B cell (primary cell): ENCODE results near the gene MYCL. TPM values are rescaled to one million over a fixed set of nuclear protein-coding genes. Genes with fewer than 3 reads are reported as not detected.

Experiments used
- ATAC-seq: fragments of 200-7000 bp; cut with Tn5 transposase; one replicate; pipeline ENCODE4 v1.10.0; 2021; ENCODE audit warnings: low read depth, mild to moderate bottlenecking, moderate number of reproducible peaks, moderate library complexity
- CTCF ChIA-PET: fragments of 350-600 bp; sonication (Branson Sonifier 250); formaldehyde crosslinking; loops from one replicate; lab custom pipeline; 2021; ENCODE audit warnings: antibody characterized with exemption, inconsistent platforms; lab: Charles Lee
- POLR2A ChIA-PET: fragments of 350-600 bp; sonication (Branson Sonifier 250); formaldehyde crosslinking; loops from one replicate; lab custom pipeline; 2021; ENCODE audit warnings: antibody characterized with exemption; lab: Charles Lee
- DNase-seq: peaks from one replicate; pipeline ENCODE4 v3.0.0; 2013
- H2AFZ ChIP-seq: 2 replicates; pipeline ENCODE4 v1.6.1; 2012; ENCODE audit warnings: mild to moderate bottlenecking, low read depth, low read length; ENCODE audit not compliant: insufficient read depth, poor library complexity, severe bottlenecking
- H3K27ac ChIP-seq, 2 donors: 1 replicate in 1 of 2; 2 replicates in 1 of 2; pipeline ENCODE4 v1.5.1; 2012 to 2013; ENCODE audit warnings: low read length in 2 of 2, mild to moderate bottlenecking in 2 of 2, moderate library complexity in 1 of 2
- H3K27me3 ChIP-seq, 4 experiments: fragments of 200-600 bp in 1 of 4; sonication (generic) in 1 of 4; replicated peaks in 1 of 4; 1 replicate in 2 of 4; 2 replicates in 2 of 4; pipeline versions ENCODE4 v1.6.1 to v1.7.0; 2013 to 2016; ENCODE audit warnings: low read length in 3 of 4, mild to moderate bottlenecking in 2 of 4, mixed read lengths in 1 of 4, moderate library complexity in 1 of 4; ENCODE audit not compliant: insufficient read depth in 4 of 4, control insufficient read depth in 3 of 4; ENCODE audit errors: control extremely low read depth in 1 of 4
- H3K36me3 ChIP-seq, 2 experiments: replicated peaks in 1 of 2; 1 replicate in 1 of 2; 2 replicates in 1 of 2; pipeline versions ENCODE4 v1.6.1 to v1.7.1; 2013; ENCODE audit warnings: low read length in 1 of 2; ENCODE audit not compliant: insufficient read depth in 2 of 2, control insufficient read depth in 1 of 2; ENCODE audit errors: control extremely low read depth in 1 of 2, extremely low read depth in 1 of 2
- H3K4me1 ChIP-seq, 2 donors: fragments of 200-600 bp in 1 of 2; sonication (generic) in 1 of 2; 1 replicate in 1 of 2; 2 replicates in 1 of 2; pipeline versions ENCODE4 v1.5.1 to v1.6.1; 2013 to 2017; ENCODE audit warnings: low read length in 2 of 2; ENCODE audit not compliant: control insufficient read depth in 2 of 2, insufficient read depth in 2 of 2
- H3K4me2 ChIP-seq: replicated peaks from 2 replicates; pipeline ENCODE3; 2012; ENCODE audit warnings: mild to moderate bottlenecking, low read depth, low read length; ENCODE audit not compliant: poor library complexity, severe bottlenecking
- H3K4me3 ChIP-seq, 5 experiments: fragments of 200-600 bp in 1 of 5; sonication (generic) in 1 of 5; 1 replicate in 3 of 5; 2 replicates in 2 of 5; pipeline versions ENCODE4 v1.5.1 to v1.7.0; 2011 to 2016; ENCODE audit warnings: low read length in 4 of 5, mild to moderate bottlenecking in 4 of 5, low read depth in 2 of 5, control low read depth in 1 of 5, moderate library complexity in 1 of 5; ENCODE audit not compliant: insufficient read depth in 1 of 5; ENCODE audit errors: control extremely low read depth in 1 of 5, extremely low read depth in 1 of 5
- H3K79me2 ChIP-seq: fragments of 200-600 bp; sonication (generic); one replicate; pipeline ENCODE4 v1.6.0; 2016; ENCODE audit warnings: low read length; ENCODE audit not compliant: control insufficient read depth, insufficient read depth
- H3K9ac ChIP-seq: fragments of 200-600 bp; sonication (generic); 2 replicates; pipeline ENCODE4 v1.6.1; 2017; ENCODE audit warnings: mild to moderate bottlenecking, low read length, moderate library complexity
- H3K9me3 ChIP-seq, 3 donors: one replicate each; pipeline versions ENCODE4 v1.6.1 to v1.7.1; 2013; ENCODE audit warnings: low read length in 2 of 3; ENCODE audit not compliant: control insufficient read depth in 2 of 3, insufficient read depth in 1 of 3; ENCODE audit errors: control extremely low read depth in 1 of 3
- H4K20me1 ChIP-seq: 2 replicates; pipeline ENCODE4 v1.6.0; 2012; ENCODE audit warnings: mild to moderate bottlenecking, low read length; ENCODE audit not compliant: insufficient read depth, control insufficient read depth, poor library complexity, severe bottlenecking
- H3K27ac Mint-ChIP-seq: one replicate; pipeline ENCODE4 v1.8.0; 2021; ENCODE audit warnings: mixed read lengths
- H3K27me3 Mint-ChIP-seq: one replicate; pipeline ENCODE4 v1.8.0; 2021; ENCODE audit warnings: mixed read lengths
- H3K4me1 Mint-ChIP-seq: one replicate; pipeline ENCODE4 v1.8.0; 2021; ENCODE audit warnings: mixed read lengths
- H3K4me3 Mint-ChIP-seq: one replicate; pipeline ENCODE4 v1.8.0; 2021; ENCODE audit warnings: mixed read lengths
- H3K9me3 Mint-ChIP-seq: one replicate; pipeline ENCODE4 v1.8.0; 2022; ENCODE audit warnings: mixed read lengths; ENCODE audit not compliant: insufficient read depth
- CTCF ChIP-seq: fragments of 200-600 bp; IDR thresholded peaks from one replicate; pipeline ENCODE4 v1.8.0; 2022; ENCODE audit warnings: antibody characterized with exemption, mild to moderate bottlenecking
- EZH2 ChIP-seq: IDR thresholded peaks from 2 replicates; pipeline ENCODE4 v1.6.1; 2012; ENCODE audit warnings: borderline replicate concordance, low read depth, mild to moderate bottlenecking, moderate library complexity, low read length; ENCODE audit not compliant: insufficient read depth, poor library complexity, severe bottlenecking
- WGBS: methylation state at CpG from one replicate; pipeline ENCODE4 v1.1.5; 2013; ENCODE audit warnings: missing lambda C conversion rate; ENCODE audit not compliant: insufficient coverage; 5-methylcytosine and 5-hydroxymethylcytosine counted together
- intact Hi-C: fragments of 100-400 bp; cut with micrococcal nuclease; formaldehyde crosslinking; loops from one replicate; pipeline ENCODE4 v1.10.0; 2022
- polyA plus RNA-seq: library from polyadenylated mRNA; depleted of rRNA; stranded (reverse); fragments of >200 nt; gene quantifications from 2 replicates; pipeline ENCODE4 v1.2.3, GENCODE V29; 2012
- total RNA-seq, 2 donors: library from RNA; stranded (reverse); fragments of 120-200 nt in 1 of 2; gene quantifications; 1 replicate in 1 of 2; 2 replicates in 1 of 2; pipeline versions ENCODE4 v1.2.3 to v1.2.4, GENCODE V29; 2013 to 2022

Gene MYCL
- total and polyA plus RNA-seq, 2 donors (not counting 1 experiment from before 2014, with no cell fraction given): 0.03 to 0.62 TPM

DNA sequence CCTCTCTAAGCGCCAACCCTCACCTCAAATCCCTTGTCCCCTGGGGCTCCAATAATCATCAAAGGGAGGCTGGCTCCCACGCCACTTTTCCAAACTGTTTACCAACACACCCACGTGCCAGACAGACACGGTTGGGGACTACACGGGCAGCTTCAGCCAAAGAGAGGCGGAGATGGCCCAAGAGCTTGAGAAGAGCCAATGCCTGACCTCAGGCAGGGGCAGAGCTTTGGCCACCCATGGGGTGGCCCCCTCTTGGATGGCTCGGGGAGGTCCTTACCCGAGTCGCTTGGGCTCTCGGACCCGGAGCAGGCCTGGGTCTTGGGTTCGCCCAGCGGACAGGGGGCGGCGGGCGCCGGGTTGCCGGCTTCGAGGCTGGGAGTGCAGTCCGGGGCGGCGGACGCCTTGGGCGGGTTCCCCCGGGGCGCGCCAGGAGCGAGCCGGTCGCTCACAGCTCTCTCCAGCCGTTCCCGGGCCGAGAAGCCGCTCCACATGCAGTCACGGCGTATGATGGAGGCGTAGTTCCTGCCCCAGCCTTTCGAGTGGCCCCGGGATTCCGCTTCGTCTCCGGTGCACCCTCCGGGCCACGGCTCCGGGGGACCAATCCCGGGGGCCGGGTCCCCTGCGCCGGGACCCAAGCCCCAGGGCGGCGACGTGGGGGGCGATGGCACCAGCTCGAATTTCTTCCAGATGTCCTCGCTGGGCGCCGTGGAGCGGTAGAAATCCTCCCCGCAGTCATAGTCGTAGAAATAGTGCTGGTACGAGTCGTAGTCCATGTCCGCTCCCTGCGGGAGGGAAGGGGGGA, 854 bp downstream of the MYCL start:
- H4K20me1 ChIP-seq: no peaks in the 10 kb centered on the region

More for the DNA sequence above, 854 bp downstream of the MYCL start:
- ChIA-PET POLR2A (no interaction called here), CTCF (interaction anchor here (1.1 to 6.9 kb wide), 6 partner anchors 12 to 85 kb away, joined by 3 to 102 read pairs (median 4); no protein-coding TSS in a partner anchor)
- Histone ChIP-seq H3K27ac (no peak overlapping the region), H3K36me3 (no peaks in the 10 kb centered on the region), H3K9me3 (no peaks in the 10 kb centered on the region), H3K4me2 (peak overlapping the region; percentile 98), H3K9ac (peak overlapping the region; percentile 70), H2AFZ (peak overlapping the region; percentile 76), H3K79me2 (no peaks in the 10 kb centered on the region), H3K27me3 (peaks cover 0 to 73% (median 25%) of the 10 kb centered on the region in 4 experiments), H3K4me1 (peaks cover 14 to 20% of the 10 kb centered on the region in 2 donors), H3K4me3 (peak overlapping the region; percentile 21 to 71 (median 61))
- ATAC-seq (no peak), DNase-seq (no peak)
- intact Hi-C loops: no loop called here
- Mint-ChIP-seq H3K9me3 (no peaks in the 10 kb centered on the region), H3K4me1 (peaks cover 6% of the 10 kb centered on the region), H3K27ac (no peak overlapping the region), H3K4me3 (peak overlapping the region; percentile 81), H3K27me3 (peaks cover 48% of the 10 kb centered on the region)
- 8% methylated on average over 64 of the region's 64 CpGs for WGBS
- TF ChIP-seq EZH2 (peak; percentile 60), CTCF (no peak)
